Activated CD8-positive, alpha-beta memory T cell treated with anti-CD3 and anti-CD28 coated beads for 24 hours (primary cell): ENCODE data around the gene HS6ST1.

Experiments
- DNase-seq: peaks from one replicate; pipeline ENCODE4 v3.0.0-alpha.2; 2020

HS6ST1 gene

GRCh38 chr2:128318776-128319464 is at the start of gene HS6ST1:
HS6ST1 (minus strand) TSS chr2:128318868; CDS start chr2:128318563, 305 bp downstream.
- peak; percentile 96 for DNase-seq

- no peak for DNase-seq
Observed at GRCh38 chr2:128367601-128368359, 49.1 kb upstream of the HS6ST1 start.

GRCh38 chr2:128366713-128367511 is 48.2 kb upstream of the HS6ST1 start:
- DNase-seq = no peak

DNA sequence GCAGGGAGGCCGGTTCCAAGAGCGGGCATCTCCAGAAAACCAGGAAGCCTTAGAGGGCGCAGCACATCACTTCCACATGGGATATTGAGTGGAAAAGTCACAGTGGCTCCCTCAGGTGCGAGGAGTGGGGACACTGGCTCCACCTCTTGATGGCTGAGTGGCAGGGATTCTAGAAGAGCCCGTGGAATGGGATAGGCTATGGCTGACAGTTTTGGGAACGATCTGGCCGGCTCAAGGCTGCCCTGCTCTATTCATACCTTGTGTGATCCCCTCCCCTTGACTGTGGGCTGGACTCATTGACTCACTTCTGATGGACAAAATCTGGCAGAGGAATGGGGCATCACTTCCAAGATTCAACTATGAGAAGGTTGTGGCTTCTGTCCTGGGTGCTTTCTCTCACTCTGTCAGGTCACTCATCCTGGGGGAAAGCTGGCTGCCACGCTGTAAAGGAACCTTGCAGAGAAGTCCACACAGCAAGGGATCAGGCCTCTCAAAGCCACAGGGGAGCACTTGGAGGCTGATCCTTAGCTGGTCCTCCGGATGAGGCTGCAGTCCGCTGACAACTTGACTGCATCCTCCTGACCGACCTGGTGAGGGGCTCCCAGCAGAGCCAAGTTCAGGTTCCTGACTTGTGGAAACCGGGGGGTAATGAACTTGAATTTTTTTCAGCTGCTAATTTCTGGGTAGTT is 46.7 kb upstream of the HS6ST1 start:
- no peak for DNase-seq

DNA sequence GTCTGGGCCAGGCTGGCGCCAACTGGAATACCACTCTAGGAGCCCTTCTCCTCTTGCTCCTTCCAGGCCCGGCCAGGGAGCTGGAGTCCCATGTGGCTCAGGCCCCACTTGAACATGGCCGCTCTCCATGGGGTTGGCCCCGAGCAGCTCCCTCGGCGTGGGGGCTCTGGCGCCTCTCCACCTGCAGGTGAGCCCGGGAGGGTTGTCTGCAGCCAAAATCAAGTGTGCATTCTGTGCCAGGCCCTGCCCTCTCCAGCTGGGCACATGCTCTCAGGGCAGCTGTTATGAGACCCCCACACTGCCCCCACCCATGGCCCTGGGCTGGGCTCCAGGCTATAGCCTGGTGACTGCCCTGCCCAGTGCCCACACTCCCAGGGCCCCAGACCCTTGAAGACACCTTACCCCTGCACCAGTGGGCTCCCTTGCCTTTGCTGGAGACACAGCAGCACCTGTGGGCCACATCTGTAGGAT is 45.8 kb upstream of the HS6ST1 start:
- DNase-seq = no peak

- no peak for DNase-seq
Observed at GRCh38 chr2:128363934-128364361, 45.3 kb upstream of the HS6ST1 start.

DNA sequence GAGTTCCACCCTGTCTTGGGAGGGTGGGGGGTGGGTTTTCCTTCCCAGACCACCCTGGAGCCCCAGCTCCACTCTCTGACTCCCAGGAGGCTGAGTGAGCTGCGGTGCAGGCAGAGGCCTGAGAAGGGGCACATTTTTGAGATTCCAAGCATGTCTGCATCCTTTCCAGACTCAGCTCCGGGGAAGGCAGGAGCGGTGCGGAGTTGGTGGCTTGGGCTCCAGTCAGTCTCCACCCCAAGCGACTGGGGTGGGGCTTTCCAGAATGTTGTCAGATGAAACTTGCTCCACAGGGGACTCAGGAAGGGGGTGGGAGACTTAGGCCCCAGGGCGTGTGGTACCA is 44.2 kb upstream of the HS6ST1 start:
- no peak for DNase-seq

GRCh38 chr2:128362176-128362888 is 43.7 kb upstream of the HS6ST1 start:
- DNase-seq = no peak

DNA sequence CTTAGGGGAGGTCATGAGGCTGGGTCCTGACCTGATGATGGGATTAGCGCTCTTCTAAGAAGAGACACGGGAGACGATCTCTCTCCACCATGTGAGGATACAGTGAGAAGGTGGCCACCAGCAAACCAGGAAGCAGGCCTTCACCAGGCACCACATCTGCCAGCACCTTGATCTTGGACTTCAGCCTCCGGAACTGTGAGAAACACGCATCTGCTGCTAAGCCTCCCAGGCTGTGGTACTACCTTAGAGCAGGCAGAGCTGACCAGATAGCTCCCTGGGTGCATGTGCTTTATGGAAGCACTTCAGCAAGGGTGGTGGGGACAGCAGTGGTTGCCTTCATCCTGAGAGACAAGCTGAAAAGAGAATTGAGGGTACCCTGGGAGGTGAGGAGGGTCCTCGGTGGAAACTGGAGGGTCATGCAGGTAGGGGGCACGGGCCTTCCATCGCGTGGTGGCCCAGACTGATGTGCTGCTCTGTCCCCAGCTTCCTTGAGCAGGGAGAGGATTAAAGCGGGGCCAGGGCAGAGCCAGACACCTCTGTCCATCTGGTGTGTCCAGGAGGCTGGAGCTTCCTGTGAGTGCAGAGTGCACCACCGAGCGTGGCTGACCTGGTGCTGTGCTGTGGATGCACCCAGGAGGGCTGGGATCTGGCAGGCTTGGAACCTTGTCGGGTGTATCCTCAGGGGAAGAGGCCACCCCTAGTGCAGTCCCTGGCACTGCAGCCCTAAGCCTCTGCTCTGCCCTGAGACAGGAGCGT is 42.9 kb upstream of the HS6ST1 start:
- no peak for DNase-seq

DNA sequence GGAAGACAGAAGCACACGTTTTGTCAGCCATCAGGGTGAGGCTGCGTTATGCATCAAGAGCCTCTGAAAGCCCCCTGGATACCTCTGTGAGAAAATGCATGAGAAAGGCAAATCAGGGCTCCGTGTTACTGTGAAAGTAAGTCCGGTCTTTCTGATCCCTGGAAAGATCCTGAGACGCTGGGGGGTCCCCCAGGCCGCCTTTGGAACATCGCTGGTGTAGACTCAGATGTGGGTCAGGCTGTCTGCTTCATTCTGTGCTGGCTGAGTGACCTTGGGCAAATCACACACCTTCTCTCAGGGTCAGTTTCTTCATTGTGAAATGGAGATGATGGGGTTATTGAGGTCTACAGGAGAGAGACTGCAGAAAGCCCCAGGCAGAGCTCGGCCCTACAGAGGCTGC is 42.0 kb upstream of the HS6ST1 start:
- peak; percentile 9 for DNase-seq

GRCh38 chr2:128359841-128360240 is 41.2 kb upstream of the HS6ST1 start:
- DNase-seq = no peak

GRCh38 chr2:128358941-128359731 is 40.5 kb upstream of the HS6ST1 start:
- DNase-seq = peak; percentile 17

GRCh38 chr2:128357506-128358370 is 39.1 kb upstream of the HS6ST1 start:
- peak; percentile 28 for DNase-seq

DNA sequence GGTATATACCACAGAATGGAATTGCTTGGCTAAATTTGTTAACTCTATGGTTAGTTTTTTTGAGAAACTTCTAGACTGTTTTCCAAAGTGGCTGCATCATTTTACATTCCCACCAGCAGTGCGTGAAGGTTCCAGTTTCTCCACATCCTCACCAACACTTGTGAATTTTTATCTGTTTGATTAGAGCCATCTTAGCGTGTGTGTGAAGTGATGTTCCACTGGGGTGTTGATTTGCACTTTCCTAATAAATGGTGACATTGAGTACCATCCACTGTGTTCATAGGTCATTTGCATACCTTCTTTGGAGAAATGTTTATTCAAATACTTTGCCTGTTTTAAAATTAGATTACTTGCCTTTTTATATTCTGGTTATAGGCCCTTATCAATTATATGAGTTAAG is 37.5 kb upstream of the HS6ST1 start:
- no peak for DNase-seq

GRCh38 chr2:128354726-128355470 is 36.2 kb upstream of the HS6ST1 start:
- peak; percentile 9 for DNase-seq

DNA sequence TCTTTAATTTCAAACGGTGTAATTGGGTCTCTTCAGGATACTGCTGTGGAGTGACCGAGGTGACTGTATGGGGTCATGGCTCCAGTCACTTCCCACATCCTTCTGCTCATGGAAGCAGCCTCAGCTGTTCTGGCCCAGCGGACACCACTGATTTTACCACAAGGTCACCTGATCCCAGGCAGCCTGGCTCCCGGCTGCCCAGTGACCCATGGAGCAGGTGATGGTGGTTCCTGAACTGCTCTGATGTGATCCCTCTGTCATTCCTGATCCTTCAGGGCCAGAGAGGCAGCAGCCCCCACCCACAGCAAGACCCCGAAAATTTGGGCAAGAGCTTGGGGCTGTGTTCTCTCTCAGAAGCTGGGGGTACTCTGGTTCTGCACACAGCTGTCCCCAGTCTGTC is 35.5 kb upstream of the HS6ST1 start:
- DNase-seq = no peak

- DNase-seq = no peak
Observed at GRCh38 chr2:128350736-128351135, 32.1 kb upstream of the HS6ST1 start.

DNA sequence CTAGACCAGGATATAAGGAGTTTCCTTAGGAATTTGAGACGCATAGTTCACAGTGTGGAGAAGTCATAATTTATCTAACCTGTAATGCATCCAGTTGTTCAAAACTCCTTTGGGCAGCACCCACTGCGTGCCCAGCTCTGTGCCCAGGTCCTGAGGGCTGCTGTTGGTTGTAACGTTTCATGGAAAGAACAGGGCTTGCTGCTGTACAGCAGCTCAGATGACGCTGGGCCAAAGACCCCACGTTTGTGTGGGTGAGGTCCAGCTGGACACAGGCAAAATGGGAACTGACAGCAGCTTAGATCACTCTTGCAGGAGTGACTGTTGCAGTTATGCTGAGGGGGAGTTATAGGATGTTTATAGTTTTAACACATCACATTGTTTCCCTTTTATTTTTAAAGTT is 30.0 kb upstream of the HS6ST1 start:
- no peak for DNase-seq
